Liver (tissue), 9 donors: ENCODE results near the gene APBA2. TPM values are rescaled to one million over a fixed set of nuclear protein-coding genes. Genes with fewer than 3 reads are reported as not detected.

Source experiments
- DNase-seq: peaks from one replicate; pipeline ENCODE4 v3.0.0-alpha.2; 2017; ENCODE audit warnings: low spot score
- H3K27ac ChIP-seq, 2 donors: one replicate each; pipeline ENCODE4 v1.7.0; 2013; ENCODE audit warnings: inconsistent platforms in 2 of 2, low read length in 2 of 2, control low read depth in 1 of 2, low read depth in 1 of 2, mild to moderate bottlenecking in 1 of 2
- H3K27me3 ChIP-seq, 4 donors: one replicate each; pipeline versions ENCODE4 v1.6.1 to v1.7.0; 2013; ENCODE audit warnings: low read length in 3 of 4, inconsistent platforms in 1 of 4, mild to moderate bottlenecking in 1 of 4, moderate library complexity in 1 of 4; ENCODE audit not compliant: control insufficient read depth in 4 of 4, insufficient read depth in 4 of 4
- H3K36me3 ChIP-seq, 4 donors: one replicate each; pipeline versions ENCODE4 v1.6.1 to v1.7.0; 2013; ENCODE audit warnings: low read length in 3 of 4, mild to moderate bottlenecking in 3 of 4, low read depth in 1 of 4, moderate library complexity in 1 of 4; ENCODE audit not compliant: control insufficient read depth in 4 of 4, insufficient read depth in 3 of 4
- H3K4me1 ChIP-seq, 4 donors: one replicate each; pipeline versions ENCODE4 v1.6.1 to v1.7.0; 2013; ENCODE audit warnings: low read length in 3 of 4, mild to moderate bottlenecking in 3 of 4, moderate library complexity in 1 of 4; ENCODE audit not compliant: control insufficient read depth in 4 of 4, insufficient read depth in 4 of 4
- H3K4me3 ChIP-seq, 3 donors: one replicate each; pipeline versions ENCODE4 v1.6.1 to v1.7.0; 2013; ENCODE audit warnings: low read length in 3 of 3, control low read depth in 1 of 3, low read depth in 1 of 3, mild to moderate bottlenecking in 1 of 3
- H3K9ac ChIP-seq, 2 donors: one replicate each; pipeline ENCODE4 v1.7.0; 2013; ENCODE audit warnings: low read length in 2 of 2, mild to moderate bottlenecking in 2 of 2, moderate library complexity in 2 of 2, control low read depth in 1 of 2, low read depth in 1 of 2
- H3K9me3 ChIP-seq, 4 donors: one replicate each; pipeline versions ENCODE4 v1.6.1 to v1.7.0; 2013; ENCODE audit warnings: low read length in 3 of 4; ENCODE audit not compliant: control insufficient read depth in 4 of 4
- EGR1 ChIP-seq, 2 donors: IDR thresholded peaks; 2 replicates each; pipeline ENCODE4 v1.6.1; 2016 to 2018; ENCODE audit warnings: antibody characterized with exemption in 2 of 2, low read depth in 2 of 2
- FOXA1 ChIP-seq: IDR thresholded peaks from 2 replicates; pipeline ENCODE4 v1.6.1; 2016; ENCODE audit warnings: antibody characterized with exemption
- FOXA2 ChIP-seq: IDR thresholded peaks from 2 replicates; pipeline ENCODE4 v1.6.1; 2016; ENCODE audit warnings: antibody characterized with exemption
- HNF4A ChIP-seq, 2 donors: conservative IDR thresholded peaks; 2 replicates each; pipeline ENCODE4 v1.6.1; 2016; ENCODE audit warnings: antibody characterized with exemption in 2 of 2, mild to moderate bottlenecking in 2 of 2
- HNF4G ChIP-seq: IDR thresholded peaks from 2 replicates; pipeline ENCODE4 v1.6.1; 2016; ENCODE audit warnings: antibody characterized with exemption
- JUND ChIP-seq, 2 donors: IDR thresholded peaks; 2 replicates each; pipeline ENCODE4 v1.6.1; 2016; ENCODE audit warnings: antibody characterized with exemption in 2 of 2
- MAX ChIP-seq: IDR thresholded peaks from 2 replicates; pipeline ENCODE4 v1.6.1; 2016; ENCODE audit warnings: antibody characterized with exemption
- NR2F2 ChIP-seq: IDR thresholded peaks from 2 replicates; pipeline ENCODE4 v1.6.1; 2016; ENCODE audit warnings: antibody characterized with exemption
- RAD21 ChIP-seq, 2 donors: IDR thresholded peaks; 2 replicates each; pipeline ENCODE4 v1.6.1; 2016; ENCODE audit warnings: antibody characterized with exemption in 2 of 2, mild to moderate bottlenecking in 2 of 2
- RXRA ChIP-seq, 2 donors: IDR thresholded peaks; 2 replicates each; pipeline ENCODE4 v1.6.1; 2017 to 2018; ENCODE audit warnings: antibody characterized with exemption in 2 of 2, mild to moderate bottlenecking in 1 of 2
- SP1 ChIP-seq: IDR thresholded peaks from 2 replicates; pipeline ENCODE4 v1.6.1; 2018; ENCODE audit warnings: antibody characterized with exemption, mild to moderate bottlenecking
- TAF1 ChIP-seq: conservative IDR thresholded peaks from 2 replicates; pipeline ENCODE4 v1.6.1; 2016; ENCODE audit warnings: antibody characterized with exemption, mild to moderate bottlenecking
- YY1 ChIP-seq: IDR thresholded peaks from 2 replicates; pipeline ENCODE4 v1.6.1; 2016; ENCODE audit warnings: antibody characterized with exemption, mild to moderate bottlenecking
- WGBS: extraction: QIAGEN DNeasy Blood & Tissue Kit; methylation state at CpG from one replicate; pipeline ENCODE4 v1.1.7; 2013; 5-methylcytosine and 5-hydroxymethylcytosine counted together
- polyA plus RNA-seq, 2 donors: library from polyadenylated mRNA; stranded (reverse) in 1 of 2; unstranded in 1 of 2; fragments of 200-250 nt in 1 of 2; fragments of >200 nt in 1 of 2; fragmentation: Nextera tagmentation in 1 of 2; extraction: Ambion mirVana in 1 of 2; gene quantifications; one replicate each; pipeline versions ENCODE4 v1.2.1 to v1.2.3, GENCODE V29; 2013 to 2015
- total RNA-seq, 2 donors: library from RNA; depleted of rRNA; stranded (reverse); fragments of >200 nt; gene quantifications; one replicate each; pipeline ENCODE4 v1.2.3, GENCODE V29; 2014
- TF ChIP-seq, protein P1 (sequence below): IDR thresholded peaks from 2 replicates; pipeline ENCODE4 v1.6.1; 2016; ENCODE audit warnings: antibody characterized with exemption
- TF ChIP-seq, protein P2 (sequence below): IDR thresholded peaks from 2 replicates; pipeline ENCODE4 v1.6.1; 2016; ENCODE audit warnings: antibody characterized with exemption
- TF ChIP-seq, protein P3 (sequence below): IDR thresholded peaks from 2 replicates; pipeline ENCODE4 v1.6.1; 2016; ENCODE audit warnings: antibody characterized with exemption, mild to moderate bottlenecking
- donor health status: healthy.
- donor health status: healthy.
- donor health status: healthy.
- donor health status: healthy.
- donor health status: healthy.

The APBA2 gene
- total and polyA plus RNA-seq, 4 donors = 0.38 to 2.9 (median 1.7) TPM

DNA sequence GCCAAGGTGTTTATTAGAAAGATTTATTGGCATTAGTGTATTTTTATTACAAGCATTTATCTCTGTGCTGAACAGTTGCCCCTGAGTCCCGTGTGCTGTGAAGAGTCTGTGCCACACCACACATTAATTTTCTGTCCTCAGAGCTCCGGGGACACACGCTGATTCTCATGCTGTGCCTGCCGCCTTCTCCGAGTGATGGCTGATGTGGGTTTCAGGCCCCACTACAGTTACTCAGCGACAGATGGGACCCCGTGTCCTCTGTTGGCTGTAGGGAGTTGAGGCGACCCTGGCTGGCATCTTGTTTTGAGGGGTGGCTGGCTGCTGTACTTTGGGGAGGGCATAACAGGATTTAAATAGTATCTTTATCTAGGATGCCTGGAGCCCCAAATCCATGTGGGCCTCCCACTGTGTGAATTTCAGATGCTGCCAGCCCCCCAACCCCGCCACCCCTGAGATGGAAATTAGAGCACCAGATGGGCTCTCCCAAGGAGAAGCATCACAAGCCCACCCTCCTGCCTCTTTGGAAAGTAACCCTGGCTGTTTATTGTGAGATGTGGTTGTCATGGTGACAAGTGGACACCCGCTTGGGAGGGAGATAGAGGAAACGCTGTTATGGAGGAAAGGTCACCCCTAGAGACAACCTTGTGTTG is 185.6 kb downstream of the APBA2 start:
- Histone ChIP-seq H3K36me3 (no peaks in the 10 kb centered on the region), H3K9ac (no peak overlapping the region), H3K9me3 (peaks cover 0 to 4% (median 2%) of the 10 kb centered on the region in 4 donors), H3K4me3 (no peak overlapping the region), H3K27me3 (peaks cover 0 to 2% (median 0%) of the 10 kb centered on the region in 4 donors), H3K4me1 (no peaks in the 10 kb centered on the region), H3K27ac (no peak overlapping the region)
- no peak for DNase-seq
- TF ChIP-seq HNF4G (no peak), NR2F2 (no peak), SP1 (no peak), RXRA (IDR thresholded peaks at IDR 0.05) (no peak), FOXA2 (no peak), EGR1 (IDR thresholded peaks at IDR 0.05; ENCODE audit: low read depth in 2 of 2) (no peak), RAD21 (IDR thresholded peaks at IDR 0.05) (no peak), YY1 (no peak), HNF4A (conservative IDR thresholded peaks at IDR 0.05) (no peak), MAX (no peak), TAF1 (no peak)
- TF ChIP-seq, protein P1, sequence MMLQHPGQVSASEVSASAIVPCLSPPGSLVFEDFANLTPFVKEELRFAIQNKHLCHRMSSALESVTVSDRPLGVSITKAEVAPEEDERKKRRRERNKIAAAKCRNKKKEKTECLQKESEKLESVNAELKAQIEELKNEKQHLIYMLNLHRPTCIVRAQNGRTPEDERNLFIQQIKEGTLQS = no peak
- TF ChIP-seq, protein P2, sequence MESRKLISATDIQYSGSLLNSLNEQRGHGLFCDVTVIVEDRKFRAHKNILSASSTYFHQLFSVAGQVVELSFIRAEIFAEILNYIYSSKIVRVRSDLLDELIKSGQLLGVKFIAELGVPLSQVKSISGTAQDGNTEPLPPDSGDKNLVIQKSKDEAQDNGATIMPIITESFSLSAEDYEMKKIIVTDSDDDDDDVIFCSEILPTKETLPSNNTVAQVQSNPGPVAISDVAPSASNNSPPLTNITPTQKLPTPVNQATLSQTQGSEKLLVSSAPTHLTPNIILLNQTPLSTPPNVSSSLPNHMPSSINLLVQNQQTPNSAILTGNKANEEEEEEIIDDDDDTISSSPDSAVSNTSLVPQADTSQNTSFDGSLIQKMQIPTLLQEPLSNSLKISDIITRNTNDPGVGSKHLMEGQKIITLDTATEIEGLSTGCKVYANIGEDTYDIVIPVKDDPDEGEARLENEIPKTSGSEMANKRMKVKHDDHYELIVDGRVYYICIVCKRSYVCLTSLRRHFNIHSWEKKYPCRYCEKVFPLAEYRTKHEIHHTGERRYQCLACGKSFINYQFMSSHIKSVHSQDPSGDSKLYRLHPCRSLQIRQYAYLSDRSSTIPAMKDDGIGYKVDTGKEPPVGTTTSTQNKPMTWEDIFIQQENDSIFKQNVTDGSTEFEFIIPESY = no peak
- TF ChIP-seq, protein P3, sequence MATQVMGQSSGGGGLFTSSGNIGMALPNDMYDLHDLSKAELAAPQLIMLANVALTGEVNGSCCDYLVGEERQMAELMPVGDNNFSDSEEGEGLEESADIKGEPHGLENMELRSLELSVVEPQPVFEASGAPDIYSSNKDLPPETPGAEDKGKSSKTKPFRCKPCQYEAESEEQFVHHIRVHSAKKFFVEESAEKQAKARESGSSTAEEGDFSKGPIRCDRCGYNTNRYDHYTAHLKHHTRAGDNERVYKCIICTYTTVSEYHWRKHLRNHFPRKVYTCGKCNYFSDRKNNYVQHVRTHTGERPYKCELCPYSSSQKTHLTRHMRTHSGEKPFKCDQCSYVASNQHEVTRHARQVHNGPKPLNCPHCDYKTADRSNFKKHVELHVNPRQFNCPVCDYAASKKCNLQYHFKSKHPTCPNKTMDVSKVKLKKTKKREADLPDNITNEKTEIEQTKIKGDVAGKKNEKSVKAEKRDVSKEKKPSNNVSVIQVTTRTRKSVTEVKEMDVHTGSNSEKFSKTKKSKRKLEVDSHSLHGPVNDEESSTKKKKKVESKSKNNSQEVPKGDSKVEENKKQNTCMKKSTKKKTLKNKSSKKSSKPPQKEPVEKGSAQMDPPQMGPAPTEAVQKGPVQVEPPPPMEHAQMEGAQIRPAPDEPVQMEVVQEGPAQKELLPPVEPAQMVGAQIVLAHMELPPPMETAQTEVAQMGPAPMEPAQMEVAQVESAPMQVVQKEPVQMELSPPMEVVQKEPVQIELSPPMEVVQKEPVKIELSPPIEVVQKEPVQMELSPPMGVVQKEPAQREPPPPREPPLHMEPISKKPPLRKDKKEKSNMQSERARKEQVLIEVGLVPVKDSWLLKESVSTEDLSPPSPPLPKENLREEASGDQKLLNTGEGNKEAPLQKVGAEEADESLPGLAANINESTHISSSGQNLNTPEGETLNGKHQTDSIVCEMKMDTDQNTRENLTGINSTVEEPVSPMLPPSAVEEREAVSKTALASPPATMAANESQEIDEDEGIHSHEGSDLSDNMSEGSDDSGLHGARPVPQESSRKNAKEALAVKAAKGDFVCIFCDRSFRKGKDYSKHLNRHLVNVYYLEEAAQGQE = no peak
- WGBS = 86% methylated on average over 11 of the region's 11 CpGs

DNA sequence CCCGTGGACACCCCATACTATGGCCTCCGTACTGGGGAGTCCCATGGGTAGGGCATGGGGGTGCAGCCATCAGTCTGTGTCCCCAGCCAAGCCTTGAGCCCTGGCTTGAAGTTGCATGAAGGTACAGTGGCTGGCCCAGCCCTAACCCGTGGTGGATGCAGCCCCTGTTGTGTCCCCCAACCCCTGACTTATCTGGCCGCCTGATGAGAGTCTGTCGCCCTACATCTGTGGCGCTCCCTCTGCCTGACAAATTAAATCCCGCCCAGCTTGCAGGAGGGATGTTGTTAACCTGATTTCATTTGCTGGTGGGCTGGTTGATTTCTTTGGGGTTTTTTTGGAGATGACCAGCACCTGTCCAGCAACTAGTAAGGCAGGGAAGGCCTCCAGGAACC is 186.1 kb downstream of the APBA2 start:
- Histone ChIP-seq H3K27ac (no peak overlapping the region), H3K9ac (no peak overlapping the region), H3K9me3 (peaks cover 0 to 4% (median 2%) of the 10 kb centered on the region in 4 donors), H3K4me1 (no peaks in the 10 kb centered on the region), H3K36me3 (no peaks in the 10 kb centered on the region), H3K27me3 (peaks cover 0 to 2% (median 0%) of the 10 kb centered on the region in 4 donors), H3K4me3 (no peak overlapping the region)
- WGBS = 87% methylated on average over 7 of the region's 7 CpGs
- DNase-seq = no peak
- TF ChIP-seq, protein P2 = no peak
- TF ChIP-seq FOXA1 = no peak
- TF ChIP-seq YY1 = no peak
- no peak for TF ChIP-seq JUND (IDR thresholded peaks at IDR 0.05)
- TF ChIP-seq RXRA (IDR thresholded peaks at IDR 0.05) = no peak
- TF ChIP-seq HNF4A (conservative IDR thresholded peaks at IDR 0.05) = no peak
- no peak for TF ChIP-seq MAX
- TF ChIP-seq EGR1 (IDR thresholded peaks at IDR 0.05; ENCODE audit: low read depth in 2 of 2) = no peak
- no peak for TF ChIP-seq SP1
